Esophagus squamous epithelium (tissue), 5 donors: ENCODE data around the gene ZFP92. TPM values are rescaled to one million over a fixed set of nuclear protein-coding genes. Genes with fewer than 3 reads are reported as not detected.

Experiments used
- DNase-seq: peaks from one replicate; lab custom pipeline; 2025; lab: John Stamatoyannopoulos, UW
- H3K27ac ChIP-seq, 4 donors: fragments of 200-600 bp; sonication (generic); one replicate each; pipeline ENCODE4 v1.5.1; 2016 to 2019; ENCODE audit warnings: mild to moderate bottlenecking in 1 of 4
- H3K27me3 ChIP-seq, 4 donors: fragments of 200-600 bp; sonication (generic); 1 replicate in 3 of 4; 2 replicates in 1 of 4; pipeline versions ENCODE4 v1.5.1 to v1.6.0; 2017 to 2021; ENCODE audit warnings: antibody characterized with exemption in 1 of 4
- H3K36me3 ChIP-seq, 3 donors: fragments of 200-600 bp; sonication (generic); one replicate each; pipeline ENCODE4 v1.5.1; 2016 to 2019
- H3K4me1 ChIP-seq, 3 donors: fragments of 200-600 bp; sonication (generic); one replicate each; pipeline ENCODE4 v1.5.1; 2017 to 2019
- H3K4me3 ChIP-seq, 4 donors: fragments of 200-600 bp; sonication (generic); 1 replicate in 3 of 4; 2 replicates in 1 of 4; pipeline ENCODE4 v1.5.1; 2016 to 2019; ENCODE audit warnings: mild to moderate bottlenecking in 2 of 4, moderate library complexity in 1 of 4
- H3K9me3 ChIP-seq, 3 donors: fragments of 200-600 bp; sonication (generic); one replicate each; pipeline ENCODE4 v1.5.1; 2016 to 2019
- POLR2A ChIP-seq, 4 donors: fragments of 450-650 bp; IDR thresholded peaks; one replicate each; pipeline ENCODE4 v1.6.1; 2017; ENCODE audit warnings: antibody characterized with exemption in 4 of 4, mild to moderate bottlenecking in 4 of 4, moderate library complexity in 3 of 4
- WGBS, 2 donors: methylation state at CpG; one replicate each; pipeline ENCODE4 v1.1.5; 2018; 5-methylcytosine and 5-hydroxymethylcytosine counted together
- intact Hi-C: fragments of 100-400 bp; cut with DNase I; formaldehyde crosslinking; loops from one replicate; pipeline ENCODE4 v1.15.0; 2022
- total RNA-seq, 4 donors: library from RNA; depleted of rRNA; stranded (reverse); fragments of >200 nt; gene quantifications; one replicate each; pipeline ENCODE4 v1.1.0, GENCODE V29; 2016
- TF ChIP-seq, protein P1 (sequence below), 6 experiments: fragments of 450-650 bp in 4 of 6; fragments of 200-600 bp in 2 of 6; sonication (generic) in 2 of 6; IDR thresholded peaks; one replicate each; pipeline ENCODE4 v1.5.1; 2016 to 2019; ENCODE audit warnings: antibody characterized with exemption in 6 of 6, mild to moderate bottlenecking in 4 of 6, moderate library complexity in 4 of 6
- donor health status: DM: yes; HTN: yes; CAD: no.

The ZFP92 gene
- total RNA-seq, 4 donors from 2014 or later: 0.11 to 0.97 (median 0.37) TPM

DNA sequence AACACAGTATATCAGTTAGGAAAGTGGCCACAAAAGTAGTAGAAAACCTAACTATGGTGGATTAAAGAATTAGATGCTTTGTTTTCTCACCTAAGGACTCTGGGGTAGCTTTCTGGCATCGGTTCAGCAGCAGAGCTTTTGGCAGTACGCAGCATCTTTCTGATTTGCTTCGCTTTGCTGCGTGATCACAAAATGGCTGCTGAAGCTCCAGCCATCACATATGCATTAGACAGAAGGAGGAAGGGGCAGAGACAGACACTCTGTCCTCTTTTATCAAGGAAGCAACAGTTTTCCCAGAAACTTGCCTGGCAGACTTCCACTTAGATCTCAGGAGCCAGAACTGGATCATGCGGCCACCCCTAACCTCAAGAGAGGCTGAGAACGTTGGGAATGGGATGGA is 19.5 kb downstream of the ZFP92 start:
- WGBS, 2 donors: 80 to 81% methylated on average over 5 to 6 of the region's 6 CpGs
- Histone ChIP-seq H3K36me3 (no peaks in the 10 kb centered on the region), H3K4me1 (no peaks in the 10 kb centered on the region), H3K27me3 (peaks cover 0 to 8% (median 0%) of the 10 kb centered on the region in 4 donors), H3K27ac (no peak overlapping the region), H3K4me3 (no peak overlapping the region), H3K9me3 (peaks cover 0 to 10% (median 0%) of the 10 kb centered on the region in 3 donors)
- DNase-seq: no peak
- TF ChIP-seq, protein P1, sequence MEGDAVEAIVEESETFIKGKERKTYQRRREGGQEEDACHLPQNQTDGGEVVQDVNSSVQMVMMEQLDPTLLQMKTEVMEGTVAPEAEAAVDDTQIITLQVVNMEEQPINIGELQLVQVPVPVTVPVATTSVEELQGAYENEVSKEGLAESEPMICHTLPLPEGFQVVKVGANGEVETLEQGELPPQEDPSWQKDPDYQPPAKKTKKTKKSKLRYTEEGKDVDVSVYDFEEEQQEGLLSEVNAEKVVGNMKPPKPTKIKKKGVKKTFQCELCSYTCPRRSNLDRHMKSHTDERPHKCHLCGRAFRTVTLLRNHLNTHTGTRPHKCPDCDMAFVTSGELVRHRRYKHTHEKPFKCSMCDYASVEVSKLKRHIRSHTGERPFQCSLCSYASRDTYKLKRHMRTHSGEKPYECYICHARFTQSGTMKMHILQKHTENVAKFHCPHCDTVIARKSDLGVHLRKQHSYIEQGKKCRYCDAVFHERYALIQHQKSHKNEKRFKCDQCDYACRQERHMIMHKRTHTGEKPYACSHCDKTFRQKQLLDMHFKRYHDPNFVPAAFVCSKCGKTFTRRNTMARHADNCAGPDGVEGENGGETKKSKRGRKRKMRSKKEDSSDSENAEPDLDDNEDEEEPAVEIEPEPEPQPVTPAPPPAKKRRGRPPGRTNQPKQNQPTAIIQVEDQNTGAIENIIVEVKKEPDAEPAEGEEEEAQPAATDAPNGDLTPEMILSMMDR (IDR thresholded peaks at IDR 0.05): no peak
- TF ChIP-seq POLR2A (IDR thresholded peaks at IDR 0.05): no peak
- intact Hi-C loops: no loop called here

DNA sequence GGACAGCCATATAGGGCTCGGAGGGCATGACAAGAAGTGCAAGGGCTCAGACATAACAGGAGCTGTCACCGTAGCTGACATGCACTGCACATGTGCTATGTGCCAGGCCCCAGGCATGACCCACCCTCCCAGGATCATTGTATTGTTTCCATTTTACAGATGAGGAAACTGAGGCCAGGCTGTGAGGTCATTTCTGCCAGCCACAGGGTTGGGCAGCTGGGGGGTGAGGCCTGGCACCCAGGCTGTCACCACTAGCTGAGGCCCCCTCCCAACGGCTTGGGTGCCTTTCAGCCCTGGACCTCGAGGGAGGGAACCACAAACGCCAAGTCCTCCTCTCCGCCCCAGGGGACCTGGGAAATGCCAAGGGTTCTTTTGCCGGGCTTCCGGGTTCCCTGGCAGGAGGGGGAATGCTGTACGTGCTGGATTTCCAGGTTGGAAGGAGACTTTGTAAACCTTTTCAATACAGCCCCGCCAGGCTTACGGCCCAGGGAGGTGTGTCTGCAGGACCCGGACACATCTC is 21.9 kb downstream of the ZFP92 start:
- intact Hi-C loops: no loop called here
- H3K4me3 ChIP-seq: no peak overlapping the region
- no peaks in the 10 kb centered on the region for H3K36me3 ChIP-seq
- peaks cover 0 to 10% (median 0%) of the 10 kb centered on the region in 3 donors for H3K9me3 ChIP-seq
- TF ChIP-seq POLR2A (IDR thresholded peaks at IDR 0.05): no peak
- TF ChIP-seq, protein P1 (IDR thresholded peaks at IDR 0.05): no peak
- peaks cover 0 to 8% (median 0%) of the 10 kb centered on the region in 4 donors for H3K27me3 ChIP-seq
- no peaks in the 10 kb centered on the region for H3K4me1 ChIP-seq
- no peak for DNase-seq
- H3K27ac ChIP-seq: no peak overlapping the region
- 82% methylated on average over 6 of the region's 12 CpGs; no CpG with 5 or more reads in 1 of the 2 donors for WGBS, 2 donors

DNA sequence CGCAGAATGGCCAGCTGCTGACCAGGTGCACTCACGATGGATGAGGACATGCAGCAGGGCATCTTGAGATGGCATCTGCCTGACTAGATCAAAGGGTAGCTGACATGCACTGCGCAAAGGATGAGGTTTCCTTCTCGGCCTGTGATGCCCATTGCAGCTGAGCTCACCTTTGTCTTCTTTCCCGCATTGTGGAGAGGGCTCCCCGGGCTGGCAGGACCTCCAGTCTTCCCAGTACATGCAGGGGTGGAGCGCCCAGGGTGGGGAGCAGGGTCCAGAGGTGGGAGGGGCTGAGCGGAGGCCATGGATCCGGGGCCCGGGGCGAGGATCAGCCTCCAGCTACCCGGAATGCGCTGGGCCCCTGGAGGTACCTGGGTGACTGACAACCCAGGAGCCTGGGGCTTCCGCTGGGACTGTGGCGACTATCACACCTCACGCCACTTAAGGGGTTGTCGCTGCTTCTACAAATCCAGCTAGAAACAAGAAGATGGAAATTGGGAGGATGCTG is 22.6 kb downstream of the ZFP92 start:
- H3K27ac ChIP-seq: no peak overlapping the region
- no peak for DNase-seq
- H3K4me1 ChIP-seq: no peaks in the 10 kb centered on the region
- intact Hi-C loops: no loop called here
- H3K9me3 ChIP-seq: peaks cover 0 to 10% (median 0%) of the 10 kb centered on the region in 3 donors
- peaks cover 0 to 8% (median 0%) of the 10 kb centered on the region in 4 donors for H3K27me3 ChIP-seq
- no peaks in the 10 kb centered on the region for H3K36me3 ChIP-seq
- H3K4me3 ChIP-seq: no peak overlapping the region
- WGBS, 2 donors: 80 to 82% methylated on average over 4 to 7 of the region's 17 CpGs
- TF ChIP-seq, protein P1 (IDR thresholded peaks at IDR 0.05): no peak
- no peak for TF ChIP-seq POLR2A (IDR thresholded peaks at IDR 0.05)

- no peak for DNase-seq
- no peak for TF ChIP-seq POLR2A (IDR thresholded peaks at IDR 0.05)
- TF ChIP-seq, protein P1 (IDR thresholded peaks at IDR 0.05): no peak
- Histone ChIP-seq H3K4me3 (no peak overlapping the region), H3K36me3 (no peaks in the 10 kb centered on the region), H3K27me3 (peaks cover 0 to 15% (median 0%) of the 10 kb centered on the region in 4 donors), H3K4me1 (no peaks in the 10 kb centered on the region), H3K27ac (no peak overlapping the region), H3K9me3 (peaks cover 0 to 10% (median 0%) of the 10 kb centered on the region in 3 donors)
- intact Hi-C loops: no loop called here
- 80 to 94% methylated on average over 1 to 5 of the region's 8 CpGs for WGBS, 2 donors
These were observed 23.5 kb downstream of the ZFP92 start for GRCh38 chrX:153434801-153435200.

GRCh38 chrX:153435845-153436244 is 24.6 kb downstream of the ZFP92 start:
- H3K4me3 ChIP-seq: no peak overlapping the region
- H3K4me1 ChIP-seq: no peaks in the 10 kb centered on the region
- intact Hi-C loops: no loop called here
- 38 to 60% methylated on average over 3 of the region's 3 CpGs for WGBS, 2 donors
- DNase-seq: no peak
- H3K27me3 ChIP-seq: peaks cover 0 to 17% (median 0%) of the 10 kb centered on the region in 4 donors
- H3K36me3 ChIP-seq: no peaks in the 10 kb centered on the region
- peaks cover 0 to 7% (median 0%) of the 10 kb centered on the region in 3 donors for H3K9me3 ChIP-seq
- H3K27ac ChIP-seq: no peak overlapping the region
- no peak for TF ChIP-seq POLR2A (IDR thresholded peaks at IDR 0.05)
- TF ChIP-seq, protein P1 (IDR thresholded peaks at IDR 0.05): no peak
